Posterior vena cava (tissue), 2 donors: ENCODE measurements around the gene NUPR1. TPM values are rescaled to one million over a fixed set of nuclear protein-coding genes. Genes with fewer than 3 reads are reported as not detected.
A peak's percentile ranks its signal among the peaks of the same experiment; 100 is the strongest.
"Not testable (repeated sequence)": the region's sequence is repeated elsewhere in the genome, so short reads cannot be mapped to it uniquely, and the experiment has no call there.

Experiments used
- DNase-seq: peaks from one replicate; pipeline ENCODE4 v3.0.0-alpha.2; 2020; ENCODE audit warnings: low spot score
- intact Hi-C, 2 donors: fragments of 100-400 bp; cut with DNase I; formaldehyde crosslinking; loops; one replicate each; pipeline versions ENCODE4 v1.14.1 to v1.14.2; 2022 to 2023
- total RNA-seq, 2 donors: library from RNA; stranded (reverse); fragmentation: NEBNext Ultra II Directional; extraction: Animal tissue kit (Norgen Biotek cat#: 25700); gene quantifications; one replicate each; pipeline ENCODE4 v1.2.1, GENCODE V29; 2021
- donor health status: DM: yes; HTN: yes; CAD: no.
- donor health status: DM: yes; HTN: yes; CAD: no.

Gene NUPR1
- total RNA-seq, 2 donors from 2014 or later, result 95.3 to 159 TPM

- intact Hi-C loops, result loop anchor here in 1 of 2 donors (10.0 kb wide), 1 partner anchor 53 kb away; no protein-coding TSS in a partner anchor
- no peak for DNase-seq
Measured at GRCh38 chr16:28491230-28491969, 47.4 kb downstream of the NUPR1 start.

DNA sequence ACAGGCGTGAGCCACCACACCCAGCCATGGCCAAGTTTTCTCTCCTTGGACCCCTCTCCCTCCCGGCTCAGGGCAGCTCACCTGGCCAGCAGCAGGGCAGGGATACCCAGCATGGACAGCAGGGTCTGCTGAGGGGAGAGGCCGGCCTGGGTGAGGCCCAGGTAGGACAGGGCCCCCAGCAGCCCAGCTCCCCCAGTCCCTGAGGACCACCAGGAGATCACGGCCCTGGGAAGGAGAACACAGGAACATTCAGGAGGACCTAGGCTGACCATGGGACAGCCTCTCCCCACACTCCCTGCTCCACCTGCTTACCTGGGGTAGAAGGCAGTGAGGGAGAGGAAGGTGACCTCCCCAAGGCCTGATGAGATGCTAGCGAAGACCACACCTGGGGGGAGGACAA, 52.5 kb downstream of the NUPR1 start:
- intact Hi-C loops, result no loop called here
- DNase-seq, result peak; percentile 45

DNA sequence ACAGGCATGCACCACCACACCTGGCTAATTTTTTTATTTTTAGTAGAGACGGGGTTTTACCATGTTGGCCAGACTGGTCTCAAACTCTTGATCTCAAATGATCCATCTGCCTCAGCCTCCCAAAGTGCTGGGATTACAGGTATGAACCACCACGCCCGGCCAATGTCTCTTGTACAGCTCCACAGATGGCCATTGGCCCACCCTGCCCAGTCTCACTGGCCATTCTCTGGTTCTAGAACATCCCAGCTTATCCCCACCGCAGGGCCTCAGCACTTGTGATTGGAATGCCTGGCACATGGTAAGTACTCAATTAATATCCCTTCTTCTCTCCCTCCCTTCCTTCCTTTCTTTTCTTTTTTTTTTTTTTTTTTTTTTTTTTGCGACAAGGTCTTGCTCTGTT, 55.4 kb downstream of the NUPR1 start:
- intact Hi-C loops, result not testable (repeated sequence)
- peak; percentile 70 for DNase-seq

Other genes with a start within 250 kb of the NUPR1 start
- gene SBK1, start 246.4 kb downstream of the NUPR1 start, total RNA-seq, result under 1 TPM; 0.05 to 0.09 TPM
- 1 to 10 TPM; 1.5 to 3.4 TPM for gene NPIPB6, start 175.5 kb downstream of the NUPR1 start, total RNA-seq
- gene EIF3CL, start 135.1 kb downstream of the NUPR1 start, total RNA-seq, result 10 to 100 TPM; 42.2 to 70.3 TPM
- not detected for gene NPIPB7, start 66.6 kb downstream of the NUPR1 start, total RNA-seq
- 10 to 100 TPM; 15.7 to 22.8 TPM for gene CLN3, start 46.9 kb downstream of the NUPR1 start, total RNA-seq
- 1 to 10 TPM; 2.1 to 2.7 TPM for gene APOBR, start 44.3 kb downstream of the NUPR1 start, total RNA-seq
- not detected for gene IL27, start 32.1 kb downstream of the NUPR1 start, total RNA-seq
- gene SGF29, start 14.9 kb upstream of the NUPR1 start, total RNA-seq, result 10 to 100 TPM; 18.3 to 24.3 TPM
- 1 to 10 TPM in 1 of 2 donors, under 1 TPM in 1; 0.65 to 1.1 TPM for gene SULT1A2, start 58.1 kb upstream of the NUPR1 start, total RNA-seq
- gene SULT1A1, start 71.1 kb upstream of the NUPR1 start, total RNA-seq, result 10 to 100 TPM in 1 of 2 donors, 1 to 10 TPM in 1; 8.9 to 16.7 TPM
- 1 to 10 TPM in 1 of 2 donors, not detected in 1; 1.2 TPM for gene NPIPB8, start 99.1 kb upstream of the NUPR1 start, total RNA-seq
- gene EIF3C, start 172.5 kb upstream of the NUPR1 start, total RNA-seq, result 100 to 1,000 TPM; 295 to 494 TPM
- gene NPIPB9, start 212.8 kb upstream of the NUPR1 start, total RNA-seq, result 1 to 10 TPM in 1 of 2 donors, under 1 TPM in 1; 0.29 to 3.8 TPM